ENCODE results near the gene S100A2.

S100A2 gene

DNA sequence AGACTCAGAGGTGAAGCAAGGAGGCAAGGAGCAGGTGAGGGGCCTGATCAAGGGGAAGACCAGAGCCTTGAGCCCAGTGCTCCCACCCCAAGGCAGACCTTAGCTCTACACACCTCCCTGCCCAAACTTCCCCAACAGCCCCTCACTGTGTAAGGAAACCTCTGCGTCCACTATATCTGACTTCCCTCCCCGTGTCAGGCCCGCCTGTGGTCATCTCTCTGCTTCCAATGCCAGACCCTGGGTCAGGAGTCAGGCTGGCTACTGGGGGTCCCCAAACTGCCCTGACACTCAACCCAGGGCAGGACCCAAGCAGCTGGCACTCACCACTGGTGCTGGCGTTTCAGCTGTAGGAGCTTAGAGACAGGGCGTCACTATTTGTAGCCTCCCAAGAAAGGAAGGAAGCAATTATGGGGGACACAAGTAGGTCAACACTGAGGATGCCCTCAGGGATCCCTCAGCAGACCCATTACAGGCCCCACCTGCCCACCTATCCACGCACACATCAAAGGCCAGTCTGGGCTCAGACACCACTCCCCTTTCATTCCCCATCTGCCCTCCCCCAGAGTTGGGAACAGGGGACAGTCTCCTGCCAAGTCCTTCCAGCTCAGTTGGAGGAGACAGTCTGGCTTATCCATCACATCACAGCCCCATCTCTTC, 15.8 kb downstream of the S100A2 start:
- no peak overlapping the region for H3K4me2 ChIP-seq (ENCODE audit: low read depth, low read length)
- H3K9me3 ChIP-seq (replicated peaks; ENCODE audit: insufficient read depth, low read length), result no peaks in the 10 kb centered on the region
- H3K27me3 ChIP-seq (replicated peaks; ENCODE audit: insufficient read depth, low read length), result no peaks in the 10 kb centered on the region
- no peaks in the 10 kb centered on the region for H3K36me3 ChIP-seq (replicated peaks; ENCODE audit: insufficient read depth, low read length)
- H3K9me2 ChIP-seq (replicated peaks; ENCODE audit: insufficient read depth, low read length), result no peaks in the 10 kb centered on the region
- no peak for TF ChIP-seq CTCF (IDR thresholded peaks at IDR 0.05; ENCODE audit: low read length)
- no peak for TF ChIP-seq EZH2phosphoT487 (IDR thresholded peaks at IDR 0.05; ENCODE audit: low read length)
- no peak for TF ChIP-seq EZH2 (optimal IDR thresholded peaks at IDR 0.05; ENCODE audit: low read depth, low read length)
- H3K27ac ChIP-seq (ENCODE audit: low read length), result no peak overlapping the region
- 0 out of 2 replicates have a peak, but pooled peaks cover 7% of the 10 kb centered on the region for H3K4me1 ChIP-seq (ENCODE audit: low read length)
- H2AFZ ChIP-seq (ENCODE audit: low read length), result no peak overlapping the region
- no peak overlapping the region for H3K4me3 ChIP-seq (ENCODE audit: low read length)
- no peaks in the 10 kb centered on the region for H3F3A ChIP-seq (ENCODE audit: insufficient read depth, low read length)
- H3K9ac ChIP-seq (ENCODE audit: low read length), result no peak overlapping the region
- DNase-seq, result no peak
- no peaks in the 10 kb centered on the region for H3K79me2 ChIP-seq (ENCODE audit: low read length)
- no peaks in the 10 kb centered on the region for H4K20me1 ChIP-seq (ENCODE audit: insufficient read depth, low read length)

DNA sequence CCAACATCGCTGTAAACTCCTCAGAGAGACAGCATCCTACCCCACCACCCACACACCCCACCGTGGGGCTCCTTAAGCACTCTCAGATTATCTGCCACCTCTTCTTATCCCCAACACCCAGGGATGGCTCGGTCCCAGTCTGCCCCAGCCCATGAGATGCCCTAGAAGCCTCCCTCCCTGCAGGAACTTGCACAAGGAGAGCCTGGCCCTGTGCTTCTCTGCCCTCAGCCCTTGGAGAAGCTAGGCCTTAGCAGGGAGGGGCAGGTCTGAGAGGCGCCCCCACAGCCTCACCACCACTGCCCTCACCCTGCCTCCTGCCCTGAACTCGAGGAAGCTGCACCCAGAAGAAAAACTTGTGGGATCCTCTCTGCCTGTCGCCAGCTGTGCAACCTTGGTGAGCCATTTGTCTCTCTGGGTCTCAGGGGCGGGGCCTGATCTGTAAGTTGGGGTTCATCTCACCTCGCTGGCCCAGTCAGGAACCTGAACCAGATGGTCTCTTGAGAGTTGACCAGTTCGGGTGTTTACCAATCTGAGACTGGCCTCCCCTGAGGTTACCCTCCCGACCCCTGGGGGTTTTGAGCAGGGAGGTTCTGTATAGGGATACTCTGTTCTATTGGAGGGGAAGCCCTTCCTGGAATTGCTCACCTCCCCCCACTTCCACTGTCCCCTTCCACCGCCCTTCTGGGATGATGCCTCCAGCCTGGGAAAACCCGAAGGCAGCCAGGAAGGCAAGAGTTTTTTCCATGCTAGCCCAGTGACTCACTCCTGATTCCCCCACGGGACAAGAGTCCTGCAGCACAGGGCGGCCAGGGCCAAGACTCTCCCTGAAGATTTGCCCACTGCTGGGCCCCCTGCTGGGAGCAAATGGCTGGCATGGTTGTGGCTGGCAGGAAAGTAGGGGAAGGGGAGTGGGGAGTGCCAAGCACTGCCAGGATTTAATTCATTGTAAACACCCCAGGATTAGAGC, 16.6 kb downstream of the S100A2 start, which contains the start of gene S100A3:
Gene S100A3, minus strand, starts transcription at position 537 of the 967 bp plus-strand sequence. CDS start 773 bp downstream, outside the sequence.
- H2AFZ ChIP-seq (ENCODE audit: low read length), result no peak within 1 kb of the TSS
- no peak within 1 kb of the TSS for H3K4me3 ChIP-seq (ENCODE audit: low read length)
- no peak within 1 kb of the TSS for H3K4me2 ChIP-seq (ENCODE audit: low read depth, low read length)
- 0 out of 2 replicates have a peak, but pooled peaks cover 10% of the 10 kb centered on the region for H3K4me1 ChIP-seq (ENCODE audit: low read length)
- no peaks in the 10 kb centered on the region for H3K36me3 ChIP-seq (replicated peaks; ENCODE audit: insufficient read depth, low read length)
- H3K9me3 ChIP-seq (replicated peaks; ENCODE audit: insufficient read depth, low read length), result no peaks in the 10 kb centered on the region
- no peak for TF ChIP-seq CTCF (IDR thresholded peaks at IDR 0.05; ENCODE audit: low read length)
- no peak for TF ChIP-seq EZH2phosphoT487 (IDR thresholded peaks at IDR 0.05; ENCODE audit: low read length)
- TF ChIP-seq EZH2 (optimal IDR thresholded peaks at IDR 0.05; ENCODE audit: low read depth, low read length), result no peak
- no peaks in the 10 kb centered on the region for H3F3A ChIP-seq (ENCODE audit: insufficient read depth, low read length)
- no peak for DNase-seq
- H3K9me2 ChIP-seq (replicated peaks; ENCODE audit: insufficient read depth, low read length), result no peaks in the 10 kb centered on the region
- no peaks in the 10 kb centered on the region for H4K20me1 ChIP-seq (ENCODE audit: insufficient read depth, low read length)
- H3K9ac ChIP-seq (ENCODE audit: low read length), result no peak within 1 kb of the TSS
- H3K79me2 ChIP-seq (ENCODE audit: low read length), result no peaks in the 10 kb centered on the region
- no peak within 1 kb of the TSS for H3K27ac ChIP-seq (ENCODE audit: low read length)
- H3K27me3 ChIP-seq (replicated peaks; ENCODE audit: insufficient read depth, low read length), result no peaks in the 10 kb centered on the region

DNA sequence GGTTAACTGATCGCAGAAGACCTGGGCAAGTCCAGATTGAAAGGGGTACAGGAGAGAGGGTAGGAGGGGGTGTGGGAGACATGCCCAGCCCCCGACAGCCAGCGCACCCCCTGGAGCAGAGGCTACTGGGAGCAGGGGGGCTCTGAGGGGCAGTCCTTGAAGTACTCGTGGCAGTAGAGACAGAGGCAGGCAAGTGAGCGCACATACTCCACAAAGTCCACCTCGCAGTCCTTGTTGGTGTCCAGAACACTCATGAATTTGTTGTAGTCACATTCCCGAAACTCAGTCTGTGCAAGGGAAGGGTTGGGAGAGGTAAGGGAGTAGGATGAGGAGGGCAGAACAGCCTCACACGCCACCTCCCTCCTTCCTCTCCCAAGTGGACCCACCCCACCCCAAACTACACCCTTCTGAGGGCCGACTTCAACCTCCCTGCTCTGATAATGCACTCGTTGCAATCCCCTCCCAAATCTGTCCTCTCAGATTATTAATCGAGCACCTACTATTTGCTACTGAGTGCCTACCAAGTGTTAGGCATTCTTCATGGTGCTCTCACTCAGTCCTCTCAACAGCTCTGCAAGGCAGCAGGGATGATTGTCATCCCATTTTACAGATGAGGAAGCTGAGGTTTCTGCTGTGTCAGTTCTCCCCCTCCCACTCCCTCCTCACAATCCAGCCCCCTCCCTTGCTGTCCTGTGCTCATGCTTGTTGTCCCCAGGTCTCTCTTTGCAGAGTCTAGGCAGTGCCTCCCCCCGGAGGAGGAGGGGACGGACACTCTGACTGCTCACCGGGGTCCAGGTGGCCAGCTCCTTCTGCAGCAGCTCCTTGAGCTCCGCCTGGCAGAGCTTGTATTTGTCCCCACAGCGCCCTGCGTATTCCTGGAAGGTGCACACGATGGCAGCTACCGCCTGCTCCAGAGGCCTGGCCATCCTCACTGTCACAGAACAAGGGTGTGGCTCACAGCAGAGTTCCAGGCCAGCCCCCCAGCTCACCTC, 17.8 kb downstream of the S100A2 start:
- Histone ChIP-seq H3K36me3 (replicated peaks; ENCODE audit: insufficient read depth, low read length) (no peaks in the 10 kb centered on the region), H3K4me1 (ENCODE audit: low read length) (0 out of 2 replicates have a peak, but pooled peaks cover 10% of the 10 kb centered on the region), H3K4me3 (ENCODE audit: low read length) (no peak overlapping the region), H2AFZ (ENCODE audit: low read length) (no peak overlapping the region), H3K9me2 (replicated peaks; ENCODE audit: insufficient read depth, low read length) (no peaks in the 10 kb centered on the region), H3K9me3 (replicated peaks; ENCODE audit: insufficient read depth, low read length) (no peaks in the 10 kb centered on the region), H3K27me3 (replicated peaks; ENCODE audit: insufficient read depth, low read length) (no peaks in the 10 kb centered on the region), H3K9ac (ENCODE audit: low read length) (no peak overlapping the region), H3K79me2 (ENCODE audit: low read length) (no peaks in the 10 kb centered on the region), H3K27ac (ENCODE audit: low read length) (no peak overlapping the region), H4K20me1 (ENCODE audit: insufficient read depth, low read length) (no peaks in the 10 kb centered on the region), H3K4me2 (ENCODE audit: low read depth, low read length) (no peak overlapping the region), H3F3A (ENCODE audit: insufficient read depth, low read length) (no peaks in the 10 kb centered on the region)
- no peak for DNase-seq
- no peak for TF ChIP-seq EZH2 (optimal IDR thresholded peaks at IDR 0.05; ENCODE audit: low read depth, low read length)
- no peak for TF ChIP-seq CTCF (IDR thresholded peaks at IDR 0.05; ENCODE audit: low read length)
- no peak for TF ChIP-seq EZH2phosphoT487 (IDR thresholded peaks at IDR 0.05; ENCODE audit: low read length)

All from MM.1S (cell line).